Activated T-cell treated with anti-CD3 and anti-CD28 coated beads for 48 hours (primary cell): ENCODE results near the gene TH.
"Not testable (repeated sequence)": the region's sequence is repeated elsewhere in the genome, so short reads cannot be mapped to it uniquely, and the experiment has no call there.

Experiments used
- DNase-seq: peaks from one replicate; pipeline ENCODE4 v3.0.0-alpha.2; 2020; ENCODE audit warnings: low read depth

Gene TH

DNA sequence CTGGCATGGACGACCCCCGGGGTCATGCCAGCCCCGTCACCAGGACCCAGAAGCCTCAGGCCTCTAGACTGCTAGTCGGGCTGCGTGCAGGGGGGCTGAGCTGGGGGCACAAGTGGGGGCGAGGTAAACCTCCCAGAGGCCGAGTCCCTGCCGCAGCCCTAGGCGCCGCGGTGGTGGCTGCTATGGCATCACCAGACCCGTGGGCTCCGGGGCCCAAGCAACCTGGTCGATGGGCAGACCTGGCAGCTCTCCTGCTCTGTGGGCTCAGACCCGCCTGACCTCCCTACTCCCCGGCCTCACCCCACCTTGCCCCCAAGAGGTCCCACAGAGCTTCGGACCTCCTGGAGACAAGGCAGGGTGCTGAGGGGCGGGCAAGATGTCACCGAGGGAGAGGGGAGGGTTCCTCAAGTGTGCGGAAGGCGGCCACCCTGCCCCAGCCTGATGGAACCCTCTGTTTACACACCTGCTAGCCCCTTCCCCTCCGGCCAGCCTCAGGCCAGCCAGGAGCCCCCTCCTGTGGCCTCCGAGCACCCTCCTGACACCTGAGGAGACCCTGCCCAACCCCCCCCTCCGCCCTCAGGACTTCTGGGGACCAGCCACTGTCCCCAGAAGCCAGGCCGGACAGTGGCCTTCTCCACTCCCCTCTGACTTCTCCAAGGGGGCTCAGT is 41.8 kb downstream of the TH start:
- no peak for DNase-seq

DNA sequence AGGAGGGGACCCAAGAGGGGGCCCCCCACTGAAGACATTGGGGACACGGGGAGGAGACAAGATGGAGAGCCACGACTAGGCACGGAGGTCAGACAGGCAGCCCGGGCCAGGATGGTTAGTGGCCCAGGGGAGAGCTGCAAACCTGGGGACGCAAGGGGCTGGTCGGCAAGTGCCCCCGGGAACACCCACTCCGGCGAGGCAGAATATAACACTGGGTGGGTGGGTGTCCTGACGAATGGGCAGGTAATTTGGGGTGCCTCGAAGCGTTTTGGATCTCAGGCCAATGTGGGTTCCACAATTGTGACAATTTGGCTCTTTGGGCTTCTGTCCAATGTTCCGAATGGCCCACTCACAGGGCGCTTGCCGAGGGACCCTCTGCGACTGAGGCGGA is 42.3 kb downstream of the TH start:
- no peak for DNase-seq

DNA sequence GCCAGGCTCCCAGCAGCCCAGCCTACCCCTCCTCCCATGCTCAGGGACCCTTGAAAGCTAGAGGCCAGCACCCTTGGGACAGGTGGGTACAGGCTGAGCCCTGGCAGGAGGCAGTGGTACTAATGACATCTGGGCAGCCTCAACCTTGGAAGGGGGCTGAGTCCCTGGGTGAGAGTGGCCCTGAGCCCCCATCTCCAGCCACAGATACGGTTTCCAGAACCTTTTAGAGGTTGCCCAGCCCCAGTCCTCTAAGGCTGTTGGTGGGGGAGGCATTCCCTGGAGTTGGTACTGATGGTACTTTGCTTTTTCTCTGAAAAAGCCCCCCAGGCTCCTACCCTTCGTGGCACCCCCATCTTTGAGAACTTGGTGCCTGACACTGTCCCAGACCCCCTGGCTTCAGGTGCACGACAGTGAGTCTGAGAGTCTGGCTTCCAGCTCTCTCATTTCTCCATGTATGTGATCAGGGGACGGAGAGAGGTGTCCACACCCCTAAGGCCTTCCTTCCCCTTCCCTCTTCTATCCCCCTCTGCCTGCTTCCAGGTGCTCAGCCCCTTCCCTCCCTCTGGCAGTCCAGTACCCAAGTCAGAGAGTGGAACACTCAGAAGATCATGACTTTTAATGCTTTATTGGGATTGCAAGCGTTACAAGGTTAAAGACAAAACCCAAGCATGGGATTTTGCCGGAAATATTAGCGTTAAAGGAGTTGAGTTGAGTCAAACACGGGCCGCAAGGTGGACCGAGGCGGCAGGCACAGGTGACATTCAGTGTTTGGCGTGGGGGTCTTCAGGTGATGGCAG is 42.9 kb downstream of the TH start:
- DNase-seq, result no peak

DNA sequence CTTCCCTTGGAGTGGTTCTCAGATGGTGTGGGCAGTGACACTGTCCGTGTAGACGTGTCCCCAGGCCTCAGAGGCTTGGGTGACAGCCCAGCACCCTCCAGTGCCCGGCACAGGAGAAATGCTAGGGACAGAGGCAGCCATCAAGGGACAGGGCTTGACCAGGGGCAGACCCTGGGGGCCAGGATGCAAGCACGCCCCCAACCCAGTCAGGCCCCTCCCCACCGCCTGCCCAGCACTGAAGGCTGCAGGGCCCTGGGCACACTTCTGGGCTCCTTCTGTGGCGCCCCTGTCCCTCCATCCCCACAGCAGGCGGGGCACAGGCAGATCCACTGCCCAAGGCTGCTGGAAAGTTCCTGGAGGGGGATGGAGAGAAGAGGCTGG is 43.5 kb downstream of the TH start:
- no peak for DNase-seq

DNA sequence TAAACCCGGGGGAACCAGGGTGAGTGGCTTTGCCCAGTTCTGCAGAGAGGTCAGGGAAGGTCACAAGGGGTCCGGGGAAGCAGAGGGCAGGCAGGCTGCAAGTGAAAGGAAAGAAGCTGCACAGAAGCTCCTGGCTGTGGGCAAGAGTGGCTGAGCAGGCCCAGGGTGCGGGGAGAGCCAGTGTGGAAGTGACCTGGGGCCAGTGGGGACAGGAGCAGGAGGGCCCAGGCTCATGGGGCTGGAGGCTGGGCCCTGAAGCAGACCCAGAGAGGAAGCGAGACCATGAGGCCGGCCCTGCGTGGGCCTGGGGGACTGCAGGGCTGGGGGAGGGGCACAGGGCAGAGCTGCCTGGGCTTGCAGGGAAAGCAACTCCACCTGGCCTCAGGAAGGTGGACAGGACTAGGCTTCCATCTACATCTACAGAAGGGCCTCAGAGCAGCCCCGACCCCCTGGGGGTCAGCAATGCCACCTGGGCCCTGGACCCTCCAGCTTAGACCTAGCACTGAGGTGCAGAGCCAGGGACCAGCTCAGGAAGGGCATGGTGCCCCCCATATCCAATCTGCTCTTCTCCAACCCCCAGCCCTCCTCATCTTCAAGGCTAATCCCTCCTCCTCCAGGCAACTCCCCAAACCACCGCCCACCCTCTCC is 44.0 kb downstream of the TH start:
- DNase-seq, result no peak

DNA sequence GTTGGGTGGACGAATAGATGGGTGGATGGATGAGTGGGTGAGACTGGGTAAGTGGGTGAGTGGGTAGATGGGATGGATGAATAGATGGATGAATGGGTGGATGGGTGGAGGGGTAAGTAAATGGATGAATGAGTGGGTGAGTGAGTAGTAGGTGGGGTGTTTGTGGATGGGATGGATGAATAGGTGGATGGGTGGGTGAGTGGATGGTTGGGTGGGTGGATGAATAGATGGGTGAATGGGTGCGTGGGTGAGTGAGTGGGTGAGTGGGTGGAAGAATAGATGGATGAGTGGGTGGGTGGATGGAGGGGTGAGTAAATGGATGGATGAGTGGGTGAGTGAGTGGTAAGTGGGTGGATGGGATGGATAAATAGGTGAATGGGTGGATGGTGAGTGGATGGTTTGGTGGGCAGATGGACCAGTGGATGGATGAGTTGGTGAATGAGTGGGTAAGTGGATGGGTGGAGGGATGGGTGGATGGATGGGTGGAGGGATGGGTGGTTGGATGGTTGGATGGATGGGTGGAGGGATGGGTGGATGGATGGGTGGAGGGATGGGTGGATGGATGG is 45.0 kb downstream of the TH start:
- no peak for DNase-seq

DNA sequence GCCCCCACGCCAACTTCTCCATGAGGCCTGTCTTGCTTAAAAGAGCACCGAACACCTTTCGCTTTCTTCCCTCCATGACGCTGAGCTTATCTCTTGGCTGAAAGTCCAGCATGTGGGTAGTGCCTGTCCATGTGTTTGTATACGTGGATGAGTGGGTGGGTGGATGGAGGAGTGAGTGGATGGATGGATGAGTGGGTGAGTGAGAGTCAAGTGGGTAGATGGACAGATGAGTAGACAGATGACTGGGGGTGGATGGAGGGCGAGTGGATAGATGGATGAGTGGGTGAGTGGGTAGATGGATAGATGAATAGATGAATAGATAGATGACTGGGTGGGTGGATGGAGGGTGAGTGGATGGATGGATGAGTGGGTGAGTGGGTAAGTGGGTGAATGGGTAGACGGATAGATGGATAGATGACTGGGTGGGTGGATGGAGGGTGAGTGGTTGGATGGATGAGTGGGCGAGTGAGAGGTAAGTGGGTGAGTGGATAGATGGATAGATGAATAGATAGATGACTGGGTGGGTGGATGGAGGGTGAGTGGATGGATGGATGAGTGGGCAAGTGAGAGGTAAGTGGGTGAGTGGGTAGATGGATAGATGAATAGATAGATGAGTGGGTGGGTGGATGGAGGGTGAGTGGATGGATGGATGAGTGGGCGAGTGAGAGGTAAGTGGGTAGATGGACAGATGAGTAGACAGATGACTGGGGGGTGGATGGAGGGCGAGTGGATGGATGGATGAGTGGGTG is 46.7 kb downstream of the TH start:
- DNase-seq, result not testable (repeated sequence)

DNA sequence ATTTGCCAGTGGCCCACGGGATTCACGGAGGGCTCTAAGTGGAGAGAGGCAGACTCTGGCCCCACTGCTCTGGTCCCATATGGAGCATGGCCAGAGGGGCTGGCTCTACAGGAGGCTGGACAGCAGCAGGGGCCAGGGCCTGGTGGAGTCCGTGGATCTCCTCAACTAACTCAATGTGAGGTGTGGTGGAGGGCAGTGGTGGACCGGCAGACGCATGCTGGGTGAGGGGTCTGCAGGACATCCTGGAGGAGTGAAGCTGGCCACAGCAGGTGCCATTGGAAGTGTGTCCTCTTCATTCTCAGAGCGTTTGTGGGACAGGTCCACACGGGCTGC is 48.0 kb downstream of the TH start:
- no peak for DNase-seq

DNA sequence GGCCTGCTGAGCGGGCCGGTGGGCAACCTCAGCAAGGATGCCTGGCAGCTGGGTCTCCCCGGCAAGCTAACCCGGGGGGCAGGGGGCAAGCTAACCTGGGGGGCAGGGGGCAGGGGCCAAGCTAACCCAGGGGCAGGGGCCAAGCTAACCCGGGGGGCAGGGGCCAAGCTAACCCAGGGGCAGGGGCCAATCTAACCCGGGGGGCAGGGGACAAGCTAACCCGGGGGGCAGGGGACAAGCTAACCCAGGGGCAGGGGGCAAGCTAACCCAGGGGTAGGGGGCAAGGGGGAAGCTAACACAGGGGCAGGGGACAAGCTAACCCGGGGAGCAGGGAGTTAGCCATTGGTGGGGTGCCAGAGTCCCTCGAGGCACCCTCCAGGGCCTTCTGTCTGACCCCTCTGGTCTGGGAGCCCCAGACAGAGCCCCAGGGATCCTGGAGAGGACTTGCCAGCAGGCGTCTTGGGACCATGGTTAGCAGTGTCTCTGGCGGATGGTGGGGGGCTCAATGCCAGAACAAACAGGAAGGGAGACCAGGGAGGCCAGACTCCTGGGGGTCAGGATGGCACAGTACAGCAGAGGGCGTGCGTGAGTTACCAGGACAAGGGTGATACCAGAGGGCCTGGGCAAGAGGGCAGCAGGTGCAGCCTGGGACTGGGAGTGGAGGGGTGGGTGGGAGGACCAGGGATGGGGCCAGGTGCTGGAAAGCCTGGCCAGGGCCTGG is 48.5 kb downstream of the TH start:
- DNase-seq, result no peak

DNA sequence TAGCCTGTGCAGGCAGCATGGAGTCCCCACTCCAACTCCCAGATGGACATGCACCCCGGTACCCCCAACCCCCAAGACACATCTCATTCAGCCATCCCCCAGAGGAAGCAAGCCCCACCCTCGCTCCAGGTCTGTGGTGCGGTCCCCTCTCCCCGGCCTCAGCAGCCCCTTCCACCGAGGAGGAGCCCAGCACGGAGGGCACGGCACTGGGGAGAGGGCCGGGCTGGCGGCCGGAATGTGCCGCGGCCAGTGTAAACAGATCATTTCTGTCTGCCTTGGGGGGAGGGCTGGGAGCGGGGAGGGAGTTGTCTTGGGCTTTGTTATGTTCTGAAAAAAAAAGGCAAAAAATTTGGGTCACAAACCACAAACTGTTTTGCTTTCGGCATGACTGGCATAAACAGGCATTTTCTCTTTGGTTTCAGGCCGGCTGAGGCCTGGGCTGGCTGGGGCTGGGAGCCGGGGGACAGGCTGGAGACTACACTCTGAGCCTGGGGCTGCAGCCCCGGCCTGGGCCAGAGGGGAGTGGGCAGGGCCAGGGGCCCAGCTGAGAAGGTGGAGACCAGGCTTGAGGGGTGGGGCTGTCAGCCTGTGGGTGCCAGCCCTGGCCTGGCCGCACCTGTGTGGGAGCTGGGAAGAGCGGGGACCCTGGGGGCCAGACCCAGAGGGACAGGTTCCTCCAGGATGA is 49.3 kb downstream of the TH start:
- DNase-seq, result no peak

DNA sequence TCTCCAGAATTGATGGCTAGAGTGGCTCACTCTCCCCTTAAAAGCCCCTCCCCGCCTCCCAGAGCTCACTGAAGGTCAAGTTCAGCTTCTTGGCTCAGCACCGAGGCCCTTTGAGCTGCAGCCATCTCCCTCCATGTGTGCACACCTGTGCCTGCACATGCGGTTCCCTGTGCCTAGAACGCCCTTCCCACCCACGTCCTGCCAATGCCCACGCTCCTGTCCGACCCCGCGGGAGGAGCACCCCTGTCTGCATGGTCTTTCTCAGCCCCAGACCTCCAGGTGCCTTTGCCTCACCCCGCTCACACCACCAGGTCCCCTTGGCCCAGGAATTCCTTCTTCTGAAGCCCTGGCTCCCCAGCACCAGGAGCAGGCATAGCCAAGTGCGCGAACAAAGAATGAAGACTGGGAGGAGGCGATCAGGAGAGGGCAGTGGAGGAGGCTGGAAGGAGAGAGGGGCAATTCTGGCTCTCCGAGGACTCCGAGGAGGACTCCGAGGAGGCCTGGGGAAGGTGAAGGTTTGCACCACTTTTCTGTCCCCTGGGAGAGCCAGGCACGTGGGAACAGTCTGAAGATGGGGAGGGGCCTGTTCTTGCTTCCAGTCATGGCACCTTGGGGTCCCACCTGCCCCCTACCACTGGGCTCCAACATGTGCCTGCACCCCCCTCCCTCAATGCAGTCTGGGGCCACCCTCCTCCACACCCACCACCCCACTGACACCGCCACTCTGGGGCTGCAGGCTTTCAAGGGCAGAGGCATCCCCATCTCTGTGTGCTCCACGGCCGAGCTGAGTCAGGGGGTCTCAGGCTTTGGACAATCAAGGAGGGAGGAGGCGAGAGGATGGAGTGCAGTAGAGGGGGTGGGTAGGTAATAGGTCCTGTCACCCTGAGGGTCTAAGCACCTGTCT is 50.1 kb downstream of the TH start:
- DNase-seq, result no peak

DNA sequence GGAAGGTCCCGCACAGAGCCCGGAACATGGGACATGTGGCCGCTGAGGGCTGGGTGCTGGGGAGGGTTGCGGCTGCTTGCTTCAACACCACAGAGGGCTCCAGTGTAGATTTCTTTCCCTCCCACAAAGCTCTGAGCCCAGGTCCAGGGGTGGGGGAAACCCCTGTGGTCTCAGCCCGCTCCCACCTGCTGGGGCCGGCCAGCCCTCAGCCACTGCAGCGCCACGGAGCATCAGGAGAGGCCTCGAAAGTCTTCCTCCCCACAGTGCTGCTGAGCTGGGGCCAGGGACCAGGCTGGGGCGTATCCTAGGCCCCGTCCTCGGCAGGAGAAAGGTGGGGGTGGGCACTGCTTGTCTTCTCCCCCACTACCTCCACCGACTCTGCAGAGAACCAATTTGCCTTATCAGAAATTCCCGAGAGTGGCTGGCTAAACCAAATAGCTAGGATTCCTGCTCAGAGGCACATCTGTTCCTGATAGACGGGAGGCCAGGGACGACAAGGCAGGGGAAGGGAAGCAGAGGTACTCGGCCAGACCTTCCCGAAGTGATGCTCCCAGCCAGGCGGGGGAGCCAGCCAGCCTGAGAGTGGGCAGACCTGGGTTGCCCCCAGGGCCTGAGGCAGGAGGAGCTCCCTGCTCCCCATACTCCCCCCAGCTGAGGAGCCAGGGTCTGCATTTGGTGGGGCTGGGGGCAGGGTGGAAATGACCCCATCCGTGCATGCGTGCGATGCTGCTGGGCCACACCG is 51.1 kb downstream of the TH start:
- DNase-seq, result no peak

DNA sequence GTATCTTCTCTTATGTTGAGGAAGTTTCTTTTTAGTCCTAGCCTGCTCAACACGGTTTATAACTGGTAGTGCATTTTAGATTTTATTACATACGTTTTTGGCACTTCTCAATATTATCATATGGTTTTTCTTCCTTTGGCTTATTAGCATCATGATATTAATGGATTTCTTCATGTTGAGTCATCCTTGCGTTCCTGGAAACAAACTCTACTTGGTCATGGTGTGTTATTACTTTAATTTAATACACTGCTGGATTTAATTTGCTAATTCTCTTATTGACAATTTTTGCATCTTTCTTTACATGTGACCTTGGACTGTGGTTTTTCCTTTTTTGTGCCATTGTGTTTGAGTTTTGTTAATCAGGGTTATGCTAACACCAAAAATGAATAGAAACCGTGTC is 52.9 kb downstream of the TH start:
- DNase-seq, result no peak

DNA sequence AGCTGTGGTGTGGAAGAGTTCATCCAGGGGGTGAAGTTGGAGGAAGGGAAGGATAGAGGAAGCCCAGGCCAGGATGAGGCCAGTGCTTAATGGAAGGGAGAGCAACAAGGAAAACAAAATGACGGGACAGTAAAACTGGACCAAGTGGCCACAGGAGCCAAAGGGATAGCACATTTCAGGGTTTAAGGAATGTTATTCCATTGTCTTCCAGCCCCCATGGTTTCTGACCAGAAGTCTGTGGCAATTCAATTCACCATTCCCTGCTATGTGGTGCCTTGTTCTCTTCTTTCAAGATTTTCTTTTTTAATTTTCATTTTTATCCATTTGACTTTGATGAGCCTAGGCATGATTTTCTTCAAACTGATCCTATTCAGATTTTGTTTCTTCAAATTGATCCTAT is 54.9 kb downstream of the TH start:
- no peak for DNase-seq

DNA sequence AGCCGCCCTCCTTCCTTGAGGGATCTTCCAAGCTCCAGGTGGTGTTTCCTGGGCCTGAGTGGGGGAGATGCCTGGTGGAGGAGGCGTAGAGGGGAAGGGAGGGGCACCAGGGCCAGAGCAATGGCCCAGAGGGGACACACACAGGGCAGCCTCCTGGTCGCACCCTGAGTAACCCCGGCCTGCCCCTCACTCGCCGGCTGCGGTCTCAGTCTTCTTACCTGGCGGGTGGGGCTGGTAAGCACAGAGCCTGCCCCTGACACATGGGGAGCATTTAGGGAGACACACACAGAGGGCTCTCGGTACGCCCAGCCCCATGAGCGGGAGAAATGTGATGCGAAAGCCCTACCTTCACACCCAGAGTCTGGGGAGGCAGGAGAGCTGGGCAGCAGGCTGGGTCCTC is 56.3 kb downstream of the TH start:
- no peak for DNase-seq

DNA sequence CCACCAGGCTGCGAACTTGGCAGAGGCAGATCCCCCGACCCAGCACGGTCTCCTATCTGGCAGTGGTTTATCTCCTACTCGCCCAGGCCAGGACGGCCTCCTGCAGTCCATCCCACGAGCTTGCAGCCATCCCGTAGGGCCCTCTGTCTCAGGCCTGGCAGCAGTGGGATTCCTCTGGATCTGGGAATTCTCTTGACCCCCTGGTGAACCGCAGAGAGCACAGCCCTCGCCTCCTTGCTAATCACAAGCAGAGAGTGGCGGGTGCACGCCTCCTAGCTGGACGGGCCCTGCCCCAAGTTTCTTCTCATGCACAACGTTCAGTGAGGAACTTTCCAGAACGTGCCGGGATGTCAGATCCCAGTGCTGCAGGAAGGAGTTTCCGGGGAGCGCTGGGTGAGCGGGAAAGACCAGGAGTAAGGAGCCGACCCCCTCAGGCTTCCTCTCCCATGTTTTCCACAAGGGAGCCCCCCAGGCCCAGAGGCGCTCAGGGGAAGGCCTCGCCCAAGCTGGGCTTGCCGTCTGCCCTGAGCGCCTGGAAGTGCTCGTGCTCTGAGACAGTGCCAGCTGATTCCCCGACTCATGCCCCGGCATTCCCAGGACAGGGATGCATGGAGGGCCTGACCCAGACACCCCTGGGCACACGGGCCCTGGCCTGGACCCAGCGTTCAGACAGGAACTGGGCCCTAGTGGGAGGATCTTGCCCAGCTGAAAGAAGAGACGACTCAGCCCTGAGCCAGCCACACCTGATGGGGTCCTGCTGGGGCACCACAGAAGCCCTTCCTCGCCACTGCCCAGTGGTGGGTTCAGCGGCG is 57.0 kb downstream of the TH start:
- no peak for DNase-seq
